Measurements from ENCODE around the gene MUC2. TPM values are rescaled to one million over a fixed set of nuclear protein-coding genes. Genes with fewer than 3 reads are reported as not detected.

Gene MUC2
- total RNA-seq, 1 experiment from 2014 or later, result 0.04 TPM

- no TSS peak for BruUV-seq (replicated peaks)
- TF ChIP-seq CTCF (conservative IDR thresholded peaks at IDR 0.05), result no peak
- no peak for TF ChIP-seq EZH2 (IDR thresholded peaks at IDR 0.05; ENCODE audit: low read depth)
- no peaks in the 10 kb centered on the region for H3K79me2 ChIP-seq (ENCODE audit: low read depth)
- no peaks in the 10 kb centered on the region for H3K36me3 ChIP-seq (ENCODE audit: low read depth)
- ChIA-PET POLR2A (ENCODE audit: unreplicated experiment) (interaction anchor here (0.6 to 0.7 kb wide), 2 partner anchors 33 to 227 kb away, joined by 3 read pairs; no protein-coding TSS in a partner anchor), CTCF (no interaction called here)
- peak overlapping the region; percentile 67 for H3K27ac ChIP-seq
- H4K20me1 ChIP-seq (ENCODE audit: insufficient read depth), result no peaks in the 10 kb centered on the region
- H3K4me2 ChIP-seq, result peak overlapping the region; percentile 55
- DNase-seq, result peak; percentile 82 to 84
- H3K9me3 ChIP-seq (ENCODE audit: insufficient read depth, low read depth), result no peaks in the 10 kb centered on the region
- H3F3A ChIP-seq (ENCODE audit: insufficient read depth, low read depth), result peaks cover 10% of the 10 kb centered on the region; the same call in 1 of the 2 replicates
- H2AFZ ChIP-seq, result no peak overlapping the region
- H3K9me2 ChIP-seq (ENCODE audit: insufficient read depth), result no peaks in the 10 kb centered on the region
- H3K27me3 ChIP-seq (ENCODE audit: insufficient read depth, low read depth), result no peaks in the 10 kb centered on the region
- peaks cover 12% of the 10 kb centered on the region for H3K4me1 ChIP-seq (replicated peaks; ENCODE audit: insufficient read depth)
- no peak overlapping the region; the same call in 1 of the 2 replicates for H3K4me3 ChIP-seq
- intact Hi-C loops (cut with micrococcal nuclease; ENCODE audit: unreplicated experiment), result no loop called here
These were observed 13.6 kb upstream of the MUC2 start for GRCh38 chr11:1060852-1061616.

- Histone ChIP-seq H2AFZ (no peak overlapping the region), H3K27me3 (ENCODE audit: insufficient read depth, low read depth) (no peaks in the 10 kb centered on the region), H3K4me1 (replicated peaks; ENCODE audit: insufficient read depth) (peaks cover 12% of the 10 kb centered on the region), H3K9me2 (ENCODE audit: insufficient read depth) (no peaks in the 10 kb centered on the region), H3F3A (ENCODE audit: insufficient read depth, low read depth) (peaks cover 10% of the 10 kb centered on the region; the same call in 1 of the 2 replicates), H3K27ac (no peak overlapping the region), H3K9me3 (ENCODE audit: insufficient read depth, low read depth) (no peaks in the 10 kb centered on the region), H3K4me2 (no peak overlapping the region), H4K20me1 (ENCODE audit: insufficient read depth) (no peaks in the 10 kb centered on the region), H3K4me3 (no peak overlapping the region), H3K36me3 (ENCODE audit: low read depth) (no peaks in the 10 kb centered on the region), H3K79me2 (ENCODE audit: low read depth) (no peaks in the 10 kb centered on the region)
- CTCF ChIA-PET, result no interaction called here
- BruUV-seq (replicated peaks), result no TSS peak
- intact Hi-C loops (cut with micrococcal nuclease; ENCODE audit: unreplicated experiment), result no loop called here
- POLR2A ChIA-PET (ENCODE audit: unreplicated experiment), result no interaction called here
- TF ChIP-seq CTCF (conservative IDR thresholded peaks at IDR 0.05), result no peak
- TF ChIP-seq EZH2 (IDR thresholded peaks at IDR 0.05; ENCODE audit: low read depth), result no peak
- no peak for DNase-seq
These were observed 12.4 kb upstream of the MUC2 start for GRCh38 chr11:1062075-1062820.

- no TSS peak for BruUV-seq (replicated peaks)
- Histone ChIP-seq H3K79me2 (ENCODE audit: low read depth) (no peaks in the 10 kb centered on the region), H3K36me3 (ENCODE audit: low read depth) (no peaks in the 10 kb centered on the region), H3K9me2 (ENCODE audit: insufficient read depth) (no peaks in the 10 kb centered on the region), H4K20me1 (ENCODE audit: insufficient read depth) (no peaks in the 10 kb centered on the region), H3K27ac (no peak overlapping the region), H3K4me3 (no peak overlapping the region), H3K4me1 (replicated peaks; ENCODE audit: insufficient read depth) (peaks cover 12% of the 10 kb centered on the region), H2AFZ (no peak overlapping the region), H3K4me2 (no peak overlapping the region), H3F3A (ENCODE audit: insufficient read depth, low read depth) (peaks cover 10% of the 10 kb centered on the region; the same call in 1 of the 2 replicates), H3K9me3 (ENCODE audit: insufficient read depth, low read depth) (no peaks in the 10 kb centered on the region), H3K27me3 (ENCODE audit: insufficient read depth, low read depth) (no peaks in the 10 kb centered on the region)
- ChIA-PET POLR2A (ENCODE audit: unreplicated experiment) (no interaction called here), CTCF (no interaction called here)
- intact Hi-C loops (cut with micrococcal nuclease; ENCODE audit: unreplicated experiment), result no loop called here
- no peak for DNase-seq
- TF ChIP-seq CTCF (conservative IDR thresholded peaks at IDR 0.05) (no peak), EZH2 (IDR thresholded peaks at IDR 0.05; ENCODE audit: low read depth) (no peak)
These were observed 10.5 kb upstream of the MUC2 start for GRCh38 chr11:1064167-1064566.

Measured in PC-9 (cell line).